DMS53 (cell line): ENCODE results near the gene TLX3.

ENCODE experiments used
- DNase-seq: peaks from one replicate; lab custom pipeline; 2025; lab: John Stamatoyannopoulos, UW

The TLX3 gene

GRCh38 chr5:171306166-171306565, 2.9 kb upstream of the TLX3 start:
- no peak for DNase-seq

GRCh38 chr5:171306781-171307591, 2.1 kb upstream of the TLX3 start:
- DNase-seq = no peak

GRCh38 chr5:171307789-171308452, 1.1 kb upstream of the TLX3 start:
- no peak for DNase-seq

GRCh38 chr5:171309276-171310211, 496 bp downstream of the TLX3 start:
- no peak for DNase-seq

- DNase-seq = peak; percentile 77
Measured at GRCh38 chr5:171310212-171310818, 1.3 kb downstream of the TLX3 start.

GRCh38 chr5:171310819-171311321, 1.8 kb downstream of the TLX3 start:
- DNase-seq = peak; percentile 54

GRCh38 chr5:171311322-171312077, 2.5 kb downstream of the TLX3 start:
- DNase-seq = peak; percentile 88

GRCh38 chr5:171312129-171312974, 3.3 kb downstream of the TLX3 start:
- DNase-seq = peak; percentile 78

- DNase-seq = peak; percentile 62
Measured at GRCh38 chr5:171313481-171314206, 4.6 kb downstream of the TLX3 start.

GRCh38 chr5:171314728-171315385, 5.8 kb downstream of the TLX3 start:
- peak; percentile 72 for DNase-seq

- peak; percentile 56 for DNase-seq
Measured at GRCh38 chr5:171315386-171315891, 6.4 kb downstream of the TLX3 start.

GRCh38 chr5:171315925-171316257, 6.8 kb downstream of the TLX3 start:
- DNase-seq = no peak

- peak; percentile 65 for DNase-seq
Measured at GRCh38 chr5:171316258-171317121, 7.4 kb downstream of the TLX3 start.

- DNase-seq = peak; percentile 31
Measured at GRCh38 chr5:171317230-171317629, 8.2 kb downstream of the TLX3 start.

GRCh38 chr5:171318026-171318425, 9.0 kb downstream of the TLX3 start:
- no peak for DNase-seq

GRCh38 chr5:171321447-171321846, 12.4 kb downstream of the TLX3 start:
- DNase-seq = no peak

- DNase-seq = no peak
Measured at GRCh38 chr5:171322527-171322926, 13.5 kb downstream of the TLX3 start.

GRCh38 chr5:171323007-171323406, 14.0 kb downstream of the TLX3 start:
- DNase-seq = no peak
